ENCODE results near the gene ALX3. TPM values are rescaled to one million over a fixed set of nuclear protein-coding genes. Genes with fewer than 3 reads are reported as not detected.

Gene ALX3
- polyA plus RNA-seq: under 1 TPM in 2 of 3 donors, not detected in 1; 0.07 TPM

GRCh38 chr1:110070671-110071242 is at the start of gene ALX3:
Gene ALX3 (minus strand): TSS chr1:110070672. CDS start chr1:110070612, 60 bp downstream.
- 15 to 40% (median 33%) methylated on average over 7 to 18 of the region's 27 CpGs for WGBS, 3 donors
- H3K27ac ChIP-seq (ENCODE audit: low read depth, low read length): no peak within 1 kb of the TSS

GRCh38 chr1:110119843-110120242 is 49.4 kb upstream of the ALX3 start:
- H3K27ac ChIP-seq (ENCODE audit: low read depth, low read length): no peak overlapping the region
- WGBS, 3 donors: 75 to 82% (median 76%) methylated on average over 2 to 3 of the region's 3 CpGs

GRCh38 chr1:110118636-110119396 is 48.3 kb upstream of the ALX3 start:
- no peak overlapping the region for H3K27ac ChIP-seq (ENCODE audit: low read depth, low read length)
- WGBS, 3 donors: 61 to 74% (median 71%) methylated on average over 7 of the region's 7 CpGs

- H3K27ac ChIP-seq (ENCODE audit: low read depth, low read length): no peak overlapping the region
- 40 to 60% (median 54%) methylated on average over 5 of the region's 5 CpGs for WGBS, 3 donors
These were observed 44.3 kb upstream of the ALX3 start for GRCh38 chr1:110114784-110115183.

- 67 to 91% (median 78%) methylated on average over 5 of the region's 5 CpGs for WGBS, 3 donors
- no peak overlapping the region for H3K27ac ChIP-seq (ENCODE audit: low read depth, low read length)
These were observed 43.7 kb upstream of the ALX3 start for GRCh38 chr1:110114173-110114572.

- H3K27ac ChIP-seq (ENCODE audit: low read depth, low read length): no peak overlapping the region
- 65 to 68% (median 66%) methylated on average over 5 of the region's 5 CpGs for WGBS, 3 donors
These were observed 43.1 kb upstream of the ALX3 start for GRCh38 chr1:110113551-110113950.

GRCh38 chr1:110112656-110113055 is 42.2 kb upstream of the ALX3 start:
- WGBS, 3 donors: 58 to 81% (median 81%) methylated on average over 9 of the region's 9 CpGs
- no peak overlapping the region for H3K27ac ChIP-seq (ENCODE audit: low read depth, low read length)

- 77 to 89% (median 85%) methylated on average over 5 of the region's 5 CpGs for WGBS, 3 donors
- H3K27ac ChIP-seq (ENCODE audit: low read depth, low read length): no peak within 1 kb of the TSS
These were observed 41.7 kb upstream of the ALX3 start, which contains the start of gene UBL4B for GRCh38 chr1:110112143-110112542. Gene UBL4B (plus strand): TSS chr1:110112443. CDS start chr1:110112535, 92 bp downstream.

GRCh38 chr1:110111081-110111480 is 40.6 kb upstream of the ALX3 start:
- no peak overlapping the region for H3K27ac ChIP-seq (ENCODE audit: low read depth, low read length)
- WGBS, 3 donors: 78 to 93% (median 85%) methylated on average over 4 of the region's 4 CpGs

GRCh38 chr1:110107867-110108469 is 37.5 kb upstream of the ALX3 start:
- 54 to 70% (median 59%) methylated on average over 7 of the region's 7 CpGs for WGBS, 3 donors
- H3K27ac ChIP-seq (ENCODE audit: low read depth, low read length): no peak overlapping the region

GRCh38 chr1:110106013-110106941 is 35.8 kb upstream of the ALX3 start:
- H3K27ac ChIP-seq (ENCODE audit: low read depth, low read length): no peak overlapping the region
- 11 to 22% (median 20%) methylated on average over 8 of the region's 8 CpGs for WGBS, 3 donors

- 35 to 65% (median 40%) methylated on average over 7 of the region's 7 CpGs for WGBS, 3 donors
- no peak overlapping the region for H3K27ac ChIP-seq (ENCODE audit: low read depth, low read length)
These were observed 31.6 kb upstream of the ALX3 start for GRCh38 chr1:110102081-110102480.

- no peak overlapping the region for H3K27ac ChIP-seq (ENCODE audit: low read depth, low read length)
- WGBS, 3 donors: 58 to 95% (median 91%) methylated on average over 2 of the region's 2 CpGs
These were observed 29.9 kb upstream of the ALX3 start for GRCh38 chr1:110100335-110100734.

- 69 to 81% (median 71%) methylated on average over 9 of the region's 9 CpGs for WGBS, 3 donors
- no peak overlapping the region for H3K27ac ChIP-seq (ENCODE audit: low read depth, low read length)
These were observed 28.0 kb upstream of the ALX3 start for GRCh38 chr1:110098222-110099026.

GRCh38 chr1:110097507-110098221 is 27.2 kb upstream of the ALX3 start:
- no peak overlapping the region for H3K27ac ChIP-seq (ENCODE audit: low read depth, low read length)
- WGBS, 3 donors: 64 to 87% (median 85%) methylated on average over 11 of the region's 11 CpGs

GRCh38 chr1:110094931-110095654 is 24.6 kb upstream of the ALX3 start:
- WGBS, 3 donors: 62 to 68% (median 66%) methylated on average over 7 of the region's 7 CpGs
- H3K27ac ChIP-seq (ENCODE audit: low read depth, low read length): no peak overlapping the region
